Prostate gland (tissue), 2 donors: ENCODE data around the gene DOK4.

Experiments used
- POLR2A ChIP-seq: fragments of 450-650 bp; IDR thresholded peaks from one replicate; pipeline ENCODE4 v1.6.1; 2016; ENCODE audit warnings: antibody characterized with exemption, mild to moderate bottlenecking
- TF ChIP-seq, protein P1 (sequence below), 4 experiments: fragments of 200-600 bp in 2 of 4; fragments of 450-650 bp in 2 of 4; sonication (generic) in 2 of 4; IDR thresholded peaks; 1 replicate in 3 of 4; 2 replicates in 1 of 4; pipeline ENCODE4 v1.5.1; 2016 to 2019; ENCODE audit warnings: antibody characterized with exemption in 4 of 4, mild to moderate bottlenecking in 2 of 4, moderate library complexity in 2 of 4

DNA sequence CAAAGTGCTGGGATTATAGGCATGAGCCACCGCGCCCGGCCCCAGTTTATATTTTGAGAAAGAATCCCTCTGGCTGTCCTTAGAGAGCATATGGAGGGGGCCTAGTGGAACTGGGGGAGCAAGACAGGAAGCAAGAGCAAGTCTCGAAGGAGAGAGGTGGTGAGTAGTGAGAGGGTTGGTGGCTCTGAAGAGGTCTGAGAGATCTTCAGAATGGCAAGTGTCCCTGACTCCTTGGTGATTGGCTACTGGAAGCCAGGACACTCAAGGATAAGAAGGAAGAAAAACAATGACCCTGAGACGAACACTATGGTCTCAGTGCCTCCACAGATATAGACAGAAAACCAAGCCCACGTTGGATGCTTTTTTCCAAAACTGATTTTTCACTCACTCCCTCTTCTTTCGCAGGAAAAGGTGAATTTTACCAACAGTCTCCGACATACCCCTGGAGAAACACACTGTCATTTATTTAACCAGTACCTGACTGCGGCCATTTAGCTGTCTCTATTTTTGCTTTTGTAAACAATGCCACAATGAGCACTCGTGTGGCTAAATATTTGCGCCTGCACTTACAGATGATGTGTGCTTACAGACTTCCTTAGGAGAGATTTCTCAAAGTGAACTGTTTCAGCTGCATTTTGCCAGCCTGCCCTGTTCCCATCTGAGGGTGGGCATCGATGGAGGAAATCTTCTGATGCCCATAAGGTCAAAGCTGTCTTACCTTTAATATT, 15.9 kb upstream of the DOK4 start:
- TF ChIP-seq, protein P1, sequence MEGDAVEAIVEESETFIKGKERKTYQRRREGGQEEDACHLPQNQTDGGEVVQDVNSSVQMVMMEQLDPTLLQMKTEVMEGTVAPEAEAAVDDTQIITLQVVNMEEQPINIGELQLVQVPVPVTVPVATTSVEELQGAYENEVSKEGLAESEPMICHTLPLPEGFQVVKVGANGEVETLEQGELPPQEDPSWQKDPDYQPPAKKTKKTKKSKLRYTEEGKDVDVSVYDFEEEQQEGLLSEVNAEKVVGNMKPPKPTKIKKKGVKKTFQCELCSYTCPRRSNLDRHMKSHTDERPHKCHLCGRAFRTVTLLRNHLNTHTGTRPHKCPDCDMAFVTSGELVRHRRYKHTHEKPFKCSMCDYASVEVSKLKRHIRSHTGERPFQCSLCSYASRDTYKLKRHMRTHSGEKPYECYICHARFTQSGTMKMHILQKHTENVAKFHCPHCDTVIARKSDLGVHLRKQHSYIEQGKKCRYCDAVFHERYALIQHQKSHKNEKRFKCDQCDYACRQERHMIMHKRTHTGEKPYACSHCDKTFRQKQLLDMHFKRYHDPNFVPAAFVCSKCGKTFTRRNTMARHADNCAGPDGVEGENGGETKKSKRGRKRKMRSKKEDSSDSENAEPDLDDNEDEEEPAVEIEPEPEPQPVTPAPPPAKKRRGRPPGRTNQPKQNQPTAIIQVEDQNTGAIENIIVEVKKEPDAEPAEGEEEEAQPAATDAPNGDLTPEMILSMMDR (IDR thresholded peaks at IDR 0.05) = no peak
- no peak for TF ChIP-seq POLR2A
